Astrocyte (in vitro differentiated cells and primary cell): ENCODE data around the gene CCDC116.

Experiments used
- EZH2 ChIP-seq: IDR thresholded peaks from 2 replicates; pipeline ENCODE4 v1.6.1; 2012; ENCODE audit warnings: mild to moderate bottlenecking, low read length, inconsistent platforms; ENCODE audit not compliant: insufficient read depth
- TF ChIP-seq, protein P1 (sequence below): IDR thresholded peaks from 2 replicates; pipeline ENCODE4 v1.5.1; 2011; ENCODE audit warnings: low read depth, mild to moderate bottlenecking, inconsistent platforms, low read length, moderate library complexity; ENCODE audit not compliant: insufficient read depth

DNA sequence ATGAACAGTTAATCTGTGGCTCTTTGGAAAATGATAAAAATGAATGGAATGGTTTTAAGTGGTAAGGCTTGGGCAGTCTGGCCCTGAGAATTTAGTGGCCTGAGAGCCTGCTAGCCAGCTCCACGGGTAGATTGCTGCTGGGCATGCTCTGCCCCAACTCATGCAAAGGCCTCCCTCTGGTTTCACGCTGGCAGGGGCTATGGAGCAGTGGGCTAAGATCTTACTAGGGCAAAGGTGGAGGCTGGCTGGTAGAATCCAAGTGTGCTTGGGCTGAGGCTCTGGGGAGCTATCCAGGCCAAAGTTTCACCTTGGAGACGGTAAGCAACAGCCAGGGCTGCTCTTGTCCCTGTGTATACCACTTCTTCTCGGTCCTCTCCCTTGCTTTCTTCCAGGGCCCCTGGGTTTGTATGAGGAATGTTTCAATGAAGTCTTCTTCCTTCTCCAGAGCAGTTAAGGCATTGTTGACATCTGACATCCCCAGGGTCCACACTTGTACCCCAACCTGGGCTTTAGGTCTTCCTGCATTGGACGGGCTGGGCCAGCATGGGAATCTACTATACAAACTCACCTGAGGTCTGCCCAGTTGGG lies 37.6 kb upstream of the CCDC116 start:
- no peak for TF ChIP-seq EZH2
- TF ChIP-seq, protein P1, sequence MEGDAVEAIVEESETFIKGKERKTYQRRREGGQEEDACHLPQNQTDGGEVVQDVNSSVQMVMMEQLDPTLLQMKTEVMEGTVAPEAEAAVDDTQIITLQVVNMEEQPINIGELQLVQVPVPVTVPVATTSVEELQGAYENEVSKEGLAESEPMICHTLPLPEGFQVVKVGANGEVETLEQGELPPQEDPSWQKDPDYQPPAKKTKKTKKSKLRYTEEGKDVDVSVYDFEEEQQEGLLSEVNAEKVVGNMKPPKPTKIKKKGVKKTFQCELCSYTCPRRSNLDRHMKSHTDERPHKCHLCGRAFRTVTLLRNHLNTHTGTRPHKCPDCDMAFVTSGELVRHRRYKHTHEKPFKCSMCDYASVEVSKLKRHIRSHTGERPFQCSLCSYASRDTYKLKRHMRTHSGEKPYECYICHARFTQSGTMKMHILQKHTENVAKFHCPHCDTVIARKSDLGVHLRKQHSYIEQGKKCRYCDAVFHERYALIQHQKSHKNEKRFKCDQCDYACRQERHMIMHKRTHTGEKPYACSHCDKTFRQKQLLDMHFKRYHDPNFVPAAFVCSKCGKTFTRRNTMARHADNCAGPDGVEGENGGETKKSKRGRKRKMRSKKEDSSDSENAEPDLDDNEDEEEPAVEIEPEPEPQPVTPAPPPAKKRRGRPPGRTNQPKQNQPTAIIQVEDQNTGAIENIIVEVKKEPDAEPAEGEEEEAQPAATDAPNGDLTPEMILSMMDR = no peak
